GM19023 (cell line): ENCODE measurements around the gene AGO3.
"Not testable (repeated sequence)": the region's sequence is repeated elsewhere in the genome, so short reads cannot be mapped to it uniquely, and the experiment has no call there.

Experiments used
- ATAC-seq: cut with Tn5 transposase; IDR thresholded peaks from one replicate; pipeline ENCODE4 v1.9.1; 2021; ENCODE audit warnings: mild to moderate bottlenecking, moderate library complexity; ENCODE audit not compliant: unreplicated experiment

The AGO3 gene

DNA sequence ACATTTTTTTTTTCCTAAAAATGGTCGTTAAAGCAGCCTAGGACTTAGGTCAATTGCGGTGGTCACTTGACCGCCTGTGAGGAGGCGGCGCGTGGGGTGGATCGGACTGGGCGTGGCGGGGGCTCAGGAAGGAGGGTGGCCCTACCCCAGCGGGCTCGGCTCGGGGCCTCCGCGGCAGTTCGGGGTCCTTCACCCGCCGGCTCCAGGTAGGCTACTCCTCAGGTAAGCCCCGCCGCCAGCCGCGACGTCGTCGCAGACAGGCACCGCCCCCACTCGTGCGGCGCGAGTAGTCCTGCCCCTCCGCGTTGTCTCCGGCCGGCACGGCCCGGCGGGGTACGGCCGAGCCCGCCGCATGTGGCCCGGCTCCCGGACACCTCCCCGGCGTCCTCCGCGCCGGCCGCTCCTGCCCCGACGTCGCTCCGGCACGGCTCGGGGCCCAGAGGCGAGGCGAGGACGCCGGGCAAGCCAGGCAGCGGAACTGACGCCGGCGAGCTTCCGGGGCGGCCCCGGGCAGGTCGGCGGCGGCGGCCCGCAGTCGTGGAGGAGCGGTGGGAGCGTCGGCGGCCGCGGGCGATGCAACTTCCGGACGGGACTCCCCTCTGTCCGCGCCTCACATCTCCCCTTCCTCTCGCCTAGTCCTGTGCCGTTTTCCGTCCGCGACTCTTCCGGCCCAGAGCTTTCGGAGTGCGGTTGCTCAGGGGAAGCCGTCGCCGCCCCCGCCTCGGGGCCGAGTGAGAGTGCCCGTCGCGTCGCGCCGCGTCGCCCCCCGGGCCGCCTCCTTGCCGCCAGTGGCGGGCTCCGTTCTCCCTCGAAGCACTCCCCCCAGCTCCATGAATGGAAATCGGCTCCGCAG is at the start of gene AGO3:
TSS of gene AGO3 (plus strand) at position 513 of the 853 bp plus-strand sequence. CDS start at position 835, 322 bp downstream.
- ATAC-seq = peak; percentile 85

DNA sequence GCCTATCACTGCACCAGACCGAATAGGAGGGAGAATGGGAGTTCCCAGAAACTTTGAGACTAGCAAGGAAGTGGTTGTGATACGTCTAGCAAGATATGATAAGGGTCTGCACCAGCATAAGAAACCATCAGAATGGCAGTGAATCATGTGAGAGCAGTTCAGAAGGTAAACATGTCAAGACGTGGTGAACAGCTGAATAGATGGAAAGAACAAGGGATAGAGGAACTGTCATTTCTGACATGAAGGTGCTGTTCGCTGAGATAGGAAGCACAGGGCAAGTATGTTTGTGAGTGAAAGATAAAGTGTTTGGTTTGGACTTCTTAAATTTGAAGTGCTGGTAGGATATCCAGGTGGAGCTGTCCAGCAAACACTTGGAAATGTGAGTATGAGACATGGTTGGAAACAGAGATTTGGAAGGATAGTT is 49.0 kb upstream of the AGO3 start:
- no peak for ATAC-seq

DNA sequence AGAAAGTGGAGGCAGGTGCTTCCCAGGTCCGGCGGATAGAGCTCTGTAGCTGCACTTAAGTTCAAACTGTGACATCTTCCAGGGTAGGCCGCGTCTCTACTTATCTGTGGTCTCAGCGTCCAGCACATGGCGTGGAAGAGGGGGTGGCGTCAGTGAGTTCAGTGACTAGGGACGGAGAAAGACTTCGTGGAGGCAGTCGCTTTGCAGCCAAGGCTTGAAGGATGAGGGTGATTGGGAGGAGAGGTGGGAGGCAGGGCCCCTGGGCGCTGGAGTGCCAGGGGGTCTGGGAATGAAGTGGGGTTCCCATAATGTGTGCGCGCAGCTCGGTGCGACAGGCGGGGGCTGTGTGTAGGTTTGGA is 48.3 kb upstream of the AGO3 start:
- no peak for ATAC-seq

DNA sequence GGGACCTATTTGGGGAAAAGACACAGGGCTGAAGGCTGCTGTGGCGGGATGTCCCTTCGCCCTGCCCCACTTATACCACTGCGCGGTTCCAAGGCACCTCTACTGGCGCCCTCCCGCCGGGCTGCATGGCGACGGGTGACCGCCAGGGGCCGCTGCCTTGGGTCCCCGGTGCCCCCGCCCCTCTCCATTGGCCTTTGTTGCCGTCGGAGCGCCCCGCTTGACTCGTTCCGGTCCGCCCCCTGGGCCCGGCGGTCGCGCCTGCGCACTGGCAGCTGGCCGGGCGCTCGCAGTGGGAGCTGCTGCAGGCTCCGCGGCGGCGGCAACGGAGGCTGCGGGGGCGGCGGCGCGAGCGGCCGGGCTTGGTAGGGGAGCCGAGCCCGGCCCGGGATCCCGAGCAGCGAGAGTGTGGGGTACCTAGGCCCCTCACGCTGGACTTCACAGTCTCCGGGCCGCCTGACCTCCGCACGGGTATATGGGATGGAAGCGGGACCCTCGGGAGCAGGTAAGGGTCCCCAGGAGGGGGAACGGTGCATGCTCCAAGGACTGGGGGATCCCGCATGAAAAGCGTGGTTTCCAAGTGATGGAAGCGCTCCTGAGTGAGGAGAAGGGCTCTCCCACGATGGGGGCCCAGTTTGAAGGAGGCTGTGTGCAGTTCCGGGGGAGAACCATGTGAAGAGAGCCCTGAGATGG is 47.8 kb upstream of the AGO3 start, which contains the start of gene AGO1:
TSS of gene AGO1 (plus strand) at position 265 of the 690 bp plus-strand sequence. CDS start at position 478, 213 bp downstream.
- ATAC-seq = peak; percentile 65

DNA sequence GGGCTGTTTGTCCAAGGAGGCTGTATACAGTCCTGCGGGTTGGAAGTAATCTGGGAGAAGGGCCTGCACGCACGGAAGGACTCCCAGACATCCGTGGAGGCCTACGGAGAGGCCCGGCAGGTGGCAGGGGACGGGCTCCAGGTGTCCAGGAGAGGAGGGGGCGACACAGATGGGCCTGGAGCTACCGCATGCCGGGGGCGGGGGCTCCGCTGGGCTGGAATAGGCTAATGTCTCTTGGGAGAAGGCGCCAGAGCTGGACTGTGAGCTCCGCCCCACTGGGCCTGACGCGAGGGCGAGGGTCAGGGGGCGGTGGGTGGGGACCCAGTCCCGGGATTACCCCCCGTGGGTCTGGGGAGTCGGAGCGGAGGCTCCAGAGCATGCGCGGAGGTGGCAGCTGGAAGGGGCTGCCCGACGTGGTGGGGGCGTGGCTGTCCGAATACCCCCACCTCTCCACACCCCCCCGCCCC is 47.2 kb upstream of the AGO3 start:
- peak; percentile 21 for ATAC-seq

GRCh38 chr1:35884934-35885333 is 46.0 kb upstream of the AGO3 start:
- no peak for ATAC-seq

DNA sequence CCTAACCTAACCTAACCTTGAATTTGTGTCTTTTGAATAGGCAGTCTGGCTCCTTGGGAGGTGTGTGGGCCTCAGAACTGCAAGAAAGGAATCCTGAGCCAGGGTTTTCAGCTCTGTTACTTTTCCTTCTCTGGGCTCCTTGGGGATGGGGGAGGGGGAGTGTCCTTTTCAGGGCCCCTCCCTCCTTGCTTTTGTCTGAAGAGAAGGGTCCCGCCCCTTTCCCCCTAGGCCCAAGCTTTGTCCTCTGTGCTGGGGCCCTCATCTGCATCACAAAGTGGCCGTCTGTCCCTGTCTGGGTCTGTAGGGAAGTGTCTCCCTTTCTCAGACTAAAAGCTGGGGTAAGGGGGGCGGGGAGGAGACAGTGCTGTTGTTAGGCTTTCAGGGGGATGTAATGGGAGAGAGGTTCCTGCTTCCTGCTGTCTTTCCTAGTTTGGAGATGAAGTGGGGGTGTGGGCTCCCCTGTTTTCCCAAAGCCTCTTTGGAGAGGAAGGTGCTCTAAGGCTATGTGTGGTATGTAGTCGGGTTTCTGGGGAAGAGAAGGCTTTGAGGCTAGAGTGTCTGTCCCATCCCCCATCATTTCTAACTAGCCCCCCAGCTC is 44.8 kb upstream of the AGO3 start:
- ATAC-seq = no peak

- no peak for ATAC-seq
These were observed 44.1 kb upstream of the AGO3 start for GRCh38 chr1:35886577-35887431.

- ATAC-seq = no peak
These were observed 43.4 kb upstream of the AGO3 start for GRCh38 chr1:35887508-35887907.

GRCh38 chr1:35888255-35888654 is 42.6 kb upstream of the AGO3 start:
- ATAC-seq = no peak

GRCh38 chr1:35888981-35889380 is 41.9 kb upstream of the AGO3 start:
- not testable (repeated sequence) for ATAC-seq

DNA sequence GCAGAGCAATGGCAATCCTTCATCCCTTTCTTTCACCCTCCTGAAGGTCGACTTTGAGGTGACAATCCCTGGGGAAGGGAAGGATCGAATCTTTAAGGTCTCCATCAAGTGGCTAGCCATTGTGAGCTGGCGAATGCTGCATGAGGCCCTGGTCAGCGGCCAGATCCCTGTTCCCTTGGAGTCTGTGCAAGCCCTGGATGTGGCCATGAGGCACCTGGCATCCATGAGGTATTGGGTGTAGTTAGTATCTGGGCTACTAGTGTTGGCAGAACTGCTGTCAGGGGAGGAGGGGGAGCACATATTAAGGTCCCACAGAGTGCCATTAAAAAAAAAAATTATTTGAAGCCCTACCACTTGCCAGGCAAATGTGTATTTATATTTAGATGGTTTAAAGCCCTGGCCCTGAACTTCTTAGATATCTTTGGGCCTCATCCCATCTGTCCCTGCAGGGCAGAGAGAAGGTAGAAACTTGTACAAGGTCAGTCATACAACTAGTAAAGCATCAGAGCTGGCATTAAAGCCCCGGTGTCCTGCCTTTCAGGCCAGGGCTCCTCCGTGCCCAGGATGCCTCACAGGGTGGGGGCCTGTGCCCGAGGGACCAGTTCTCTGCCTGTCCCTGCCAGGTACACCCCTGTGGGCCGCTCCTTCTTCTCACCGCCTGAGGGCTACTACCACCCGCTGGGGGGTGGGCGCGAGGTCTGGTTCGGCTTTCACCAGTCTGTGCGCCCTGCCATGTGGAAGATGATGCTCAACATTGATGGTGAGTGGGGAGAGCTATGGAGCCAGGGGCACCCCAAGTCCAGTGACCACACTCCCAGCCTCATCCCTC is 37.6 kb upstream of the AGO3 start:
- no peak for ATAC-seq

DNA sequence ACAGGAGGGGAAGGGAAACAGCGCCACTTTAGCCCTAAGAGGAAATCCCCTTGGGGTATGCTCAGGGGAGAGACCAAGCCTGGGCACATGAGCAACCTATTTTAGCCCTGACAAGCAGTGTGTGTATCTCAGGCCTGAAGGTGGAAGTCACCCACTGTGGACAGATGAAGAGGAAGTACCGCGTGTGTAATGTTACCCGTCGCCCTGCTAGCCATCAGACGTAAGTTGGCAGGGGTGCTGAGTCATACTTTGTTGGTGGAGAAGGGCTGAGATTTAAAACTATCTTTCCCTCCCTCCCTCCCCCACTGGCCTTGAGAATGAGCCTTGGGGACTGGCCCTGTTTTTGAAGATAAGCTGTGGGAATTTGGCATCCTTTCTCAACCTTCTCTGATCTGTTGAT is 36.7 kb upstream of the AGO3 start:
- ATAC-seq = peak; percentile 81

DNA sequence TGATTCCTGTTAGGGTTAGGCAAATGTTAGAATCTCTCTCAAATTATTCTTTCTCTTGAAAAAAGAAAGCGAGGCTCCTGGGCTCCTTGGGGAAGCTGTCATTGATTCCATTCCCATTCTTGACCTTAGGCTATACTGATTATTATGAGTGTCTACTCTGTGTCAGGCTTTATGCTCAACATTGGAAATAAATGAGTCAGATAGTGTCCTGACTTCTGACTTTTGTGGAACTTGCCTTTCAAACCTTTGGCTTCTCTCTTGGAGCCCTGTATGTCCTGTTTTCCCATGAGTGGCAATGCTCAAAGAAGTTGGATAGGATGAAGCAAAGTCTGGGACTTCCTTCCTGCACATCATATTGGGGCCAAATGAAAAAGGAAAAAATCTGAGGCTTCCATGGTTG is 36.2 kb upstream of the AGO3 start:
- no peak for ATAC-seq

GRCh38 chr1:35899941-35900340 is 31.0 kb upstream of the AGO3 start:
- ATAC-seq = no peak

- ATAC-seq = no peak
These were observed 29.7 kb upstream of the AGO3 start for GRCh38 chr1:35901235-35901634.

- no peak for ATAC-seq
These were observed 28.2 kb upstream of the AGO3 start for GRCh38 chr1:35902671-35903070.

DNA sequence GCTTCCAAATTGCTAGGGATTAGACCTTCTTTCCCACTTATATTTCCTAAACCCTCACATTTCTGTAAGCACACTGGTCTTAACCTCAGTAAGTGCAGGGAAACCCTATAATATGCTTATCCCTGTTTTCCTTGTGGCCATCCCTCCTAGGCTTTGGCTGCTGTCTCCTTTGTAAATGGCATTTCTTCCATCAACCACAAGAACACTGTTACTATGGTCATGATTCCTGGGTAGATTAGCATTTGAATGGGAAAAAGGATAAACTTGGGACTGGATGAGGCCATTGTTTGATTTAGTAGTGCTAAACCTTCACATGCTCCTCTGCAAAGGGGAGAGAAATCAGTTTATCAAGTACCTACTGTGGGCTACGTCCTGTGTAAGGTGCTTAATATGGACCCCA is 16.2 kb upstream of the AGO3 start:
- ATAC-seq = no peak

- ATAC-seq = no peak
These were observed 15.2 kb upstream of the AGO3 start for GRCh38 chr1:35915693-35916092.

DNA sequence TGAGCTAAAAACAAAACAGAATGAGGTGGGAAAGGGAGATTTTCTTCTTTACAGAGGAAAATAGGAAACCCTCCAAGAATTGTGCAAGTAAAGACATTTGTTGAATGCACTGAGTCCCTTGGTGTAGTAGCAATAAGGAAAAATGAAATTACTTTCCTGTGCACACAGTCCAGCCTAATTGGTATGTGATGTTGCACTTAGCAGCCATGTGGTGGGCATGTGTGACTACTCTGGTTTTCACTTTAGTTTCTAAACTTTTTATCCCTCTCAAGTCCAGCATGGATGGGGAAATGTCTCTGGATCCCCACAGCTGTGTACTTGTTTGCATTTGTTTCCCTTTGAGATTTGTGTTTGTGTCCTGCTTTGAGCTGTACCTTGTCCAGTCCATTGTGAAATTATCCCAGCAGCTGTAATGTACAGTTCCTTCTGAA is 7.1 kb upstream of the AGO3 start:
- no peak for ATAC-seq
